CD4-positive, alpha-beta T cell (primary cell): ENCODE measurements around the gene CDHR2. TPM values are rescaled to one million over a fixed set of nuclear protein-coding genes. Genes with fewer than 3 reads are reported as not detected.

Experiments
- ATAC-seq: fragments of 200-7000 bp; cut with Tn5 transposase; one replicate; pipeline ENCODE4 v1.10.0; 2022; ENCODE audit warnings: mild to moderate bottlenecking; ENCODE audit not compliant: poor library complexity
- CTCF ChIA-PET: fragments of 350-600 bp; sonication (Branson Sonifier 250); formaldehyde crosslinking; loops from one replicate; lab custom pipeline; 2021; ENCODE audit warnings: antibody characterized with exemption, inconsistent platforms; lab: Charles Lee
- POLR2A ChIA-PET: fragments of 350-600 bp; sonication (Branson Sonifier 250); formaldehyde crosslinking; loops from one replicate; lab custom pipeline; 2021; ENCODE audit warnings: antibody characterized with exemption, inconsistent platforms; lab: Charles Lee
- DNase-seq, 14 experiments: peaks; one replicate each; pipeline ENCODE4 v3.0.0-alpha.2; 2013 to 2020; ENCODE audit warnings: mixed read lengths in 2 of 14
- H3K27ac ChIP-seq, 2 donors: one replicate each; pipeline versions ENCODE4 v1.5.1 to v1.7.0; 2013; ENCODE audit warnings: low read length in 2 of 2, low read depth in 1 of 2, mild to moderate bottlenecking in 1 of 2
- H3K27me3 ChIP-seq, 2 experiments: 1 replicate in 1 of 2; 2 replicates in 1 of 2; pipeline versions ENCODE4 v1.6.1 to v1.7.0; 2013; ENCODE audit warnings: low read length in 2 of 2, control low read depth in 1 of 2, mild to moderate bottlenecking in 1 of 2, moderate library complexity in 1 of 2; ENCODE audit not compliant: insufficient read depth in 2 of 2, control insufficient read depth in 1 of 2
- H3K36me3 ChIP-seq: one replicate; pipeline ENCODE4 v1.6.1; 2013; ENCODE audit warnings: low read length, control low read depth; ENCODE audit not compliant: insufficient read depth
- H3K4me1 ChIP-seq: one replicate; pipeline ENCODE4 v1.6.1; 2013; ENCODE audit warnings: low read length, control low read depth; ENCODE audit not compliant: insufficient read depth
- H3K4me3 ChIP-seq: one replicate; pipeline ENCODE4 v1.5.1; 2013; ENCODE audit warnings: mild to moderate bottlenecking, low read length, moderate library complexity
- H3K9me3 ChIP-seq, 2 experiments: 1 replicate in 1 of 2; 2 replicates in 1 of 2; pipeline versions ENCODE4 v1.6.1 to v1.7.0; 2013; ENCODE audit warnings: low read length in 2 of 2, mild to moderate bottlenecking in 2 of 2, control low read depth in 1 of 2, moderate library complexity in 1 of 2; ENCODE audit not compliant: control insufficient read depth in 1 of 2, insufficient read depth in 1 of 2
- H3K27ac Mint-ChIP-seq: one replicate; pipeline ENCODE4 v1.8.0; 2020; ENCODE audit warnings: mixed read lengths
- H3K27me3 Mint-ChIP-seq: one replicate; pipeline ENCODE4 v1.8.0; 2021; ENCODE audit warnings: mixed read lengths
- H3K36me3 Mint-ChIP-seq: one replicate; pipeline ENCODE4 v1.8.0; 2021; ENCODE audit warnings: low read depth, mixed read lengths
- H3K4me1 Mint-ChIP-seq: one replicate; pipeline ENCODE4 v1.8.0; 2021; ENCODE audit warnings: low read depth, mixed read lengths
- H3K4me3 Mint-ChIP-seq: one replicate; pipeline ENCODE4 v1.8.0; 2020; ENCODE audit warnings: mild to moderate bottlenecking, mixed read lengths
- H3K9me3 Mint-ChIP-seq: one replicate; pipeline ENCODE4 v1.8.0; 2020; ENCODE audit warnings: mixed read lengths
- intact Hi-C, 2 experiments: fragments of 100-400 bp; cut with DNase I in 1 of 2; cut with micrococcal nuclease in 1 of 2; formaldehyde crosslinking; loops; one replicate each; pipeline versions ENCODE4 v1.15.1 to v1.9.0; 2023 to 2025; cut with DNase I, micrococcal nuclease
- total RNA-seq, 174 experiments: library from RNA in 2 of 174; stranded (reverse) in 2 of 174; gene quantifications; one replicate each; pipeline ENCODE4 v1.2.3 and lab custom pipeline; 2021 to 2026
- TF ChIP-seq, protein P1 (sequence below): fragments of 200-600 bp; IDR thresholded peaks from one replicate; pipeline ENCODE4 v1.8.0; 2022; ENCODE audit warnings: antibody characterized with exemption, mild to moderate bottlenecking

Gene CDHR2
- total RNA-seq, 2 experiments from 2014 or later: 1.6 to 2.0 TPM

DNA sequence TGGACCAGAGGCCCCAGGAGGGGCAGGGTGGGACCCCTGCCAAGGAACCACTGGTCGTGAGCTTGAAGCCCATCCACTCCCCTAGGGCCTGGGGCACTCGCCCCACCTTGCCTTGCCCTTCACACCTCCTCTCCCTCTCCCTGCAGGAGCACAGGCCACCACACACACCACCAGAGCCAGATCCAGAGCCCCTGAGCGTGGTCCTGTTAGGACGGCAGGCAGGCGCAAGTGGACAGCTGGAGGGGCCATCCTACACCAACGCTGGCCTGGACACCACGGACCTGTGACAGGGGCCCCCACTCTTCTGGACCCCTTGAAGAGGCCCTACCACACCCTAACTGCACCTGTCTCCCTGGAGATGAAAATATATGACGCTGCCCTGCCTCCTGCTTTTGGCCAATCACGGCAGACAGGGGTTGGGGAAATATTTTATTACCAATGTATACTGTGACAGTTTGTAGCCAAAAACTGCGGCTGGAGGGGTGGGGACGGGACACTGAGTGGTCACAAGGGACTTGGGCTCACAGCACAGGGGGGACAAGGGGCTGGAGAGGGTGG is 46.3 kb downstream of the CDHR2 start:
- TF ChIP-seq, protein P1, sequence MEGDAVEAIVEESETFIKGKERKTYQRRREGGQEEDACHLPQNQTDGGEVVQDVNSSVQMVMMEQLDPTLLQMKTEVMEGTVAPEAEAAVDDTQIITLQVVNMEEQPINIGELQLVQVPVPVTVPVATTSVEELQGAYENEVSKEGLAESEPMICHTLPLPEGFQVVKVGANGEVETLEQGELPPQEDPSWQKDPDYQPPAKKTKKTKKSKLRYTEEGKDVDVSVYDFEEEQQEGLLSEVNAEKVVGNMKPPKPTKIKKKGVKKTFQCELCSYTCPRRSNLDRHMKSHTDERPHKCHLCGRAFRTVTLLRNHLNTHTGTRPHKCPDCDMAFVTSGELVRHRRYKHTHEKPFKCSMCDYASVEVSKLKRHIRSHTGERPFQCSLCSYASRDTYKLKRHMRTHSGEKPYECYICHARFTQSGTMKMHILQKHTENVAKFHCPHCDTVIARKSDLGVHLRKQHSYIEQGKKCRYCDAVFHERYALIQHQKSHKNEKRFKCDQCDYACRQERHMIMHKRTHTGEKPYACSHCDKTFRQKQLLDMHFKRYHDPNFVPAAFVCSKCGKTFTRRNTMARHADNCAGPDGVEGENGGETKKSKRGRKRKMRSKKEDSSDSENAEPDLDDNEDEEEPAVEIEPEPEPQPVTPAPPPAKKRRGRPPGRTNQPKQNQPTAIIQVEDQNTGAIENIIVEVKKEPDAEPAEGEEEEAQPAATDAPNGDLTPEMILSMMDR: no peak
- Mint-ChIP-seq H3K4me3 (peak overlapping the region; percentile 82), H3K27ac (no peak overlapping the region), H3K9me3 (no peaks in the 10 kb centered on the region), H3K4me1 (peaks cover 8% of the 10 kb centered on the region), H3K36me3 (no peaks in the 10 kb centered on the region), H3K27me3 (no peaks in the 10 kb centered on the region)
- H3K36me3 ChIP-seq: no peaks in the 10 kb centered on the region
- DNase-seq (no peak), ATAC-seq (no peak)
- POLR2A ChIA-PET: no interaction called here
- intact Hi-C loops: loop anchor here in 1 of 2 experiments (5.0 kb wide), 1 partner anchor 863 kb away; no protein-coding TSS in a partner anchor
- H3K27me3 ChIP-seq: no peaks in the 10 kb centered on the region
- no peak overlapping the region for H3K4me3 ChIP-seq
- CTCF ChIA-PET: interaction anchor here (2.2 kb wide), 1 partner anchor 179 kb away, joined by 11 read pairs; the partner anchor contains the start of gene CLTB
- H3K27ac ChIP-seq: no peak overlapping the region
- H3K4me1 ChIP-seq: peaks cover 12% of the 10 kb centered on the region
- H3K9me3 ChIP-seq: peaks cover 0 to 4% of the 10 kb centered on the region in 2 experiments

DNA sequence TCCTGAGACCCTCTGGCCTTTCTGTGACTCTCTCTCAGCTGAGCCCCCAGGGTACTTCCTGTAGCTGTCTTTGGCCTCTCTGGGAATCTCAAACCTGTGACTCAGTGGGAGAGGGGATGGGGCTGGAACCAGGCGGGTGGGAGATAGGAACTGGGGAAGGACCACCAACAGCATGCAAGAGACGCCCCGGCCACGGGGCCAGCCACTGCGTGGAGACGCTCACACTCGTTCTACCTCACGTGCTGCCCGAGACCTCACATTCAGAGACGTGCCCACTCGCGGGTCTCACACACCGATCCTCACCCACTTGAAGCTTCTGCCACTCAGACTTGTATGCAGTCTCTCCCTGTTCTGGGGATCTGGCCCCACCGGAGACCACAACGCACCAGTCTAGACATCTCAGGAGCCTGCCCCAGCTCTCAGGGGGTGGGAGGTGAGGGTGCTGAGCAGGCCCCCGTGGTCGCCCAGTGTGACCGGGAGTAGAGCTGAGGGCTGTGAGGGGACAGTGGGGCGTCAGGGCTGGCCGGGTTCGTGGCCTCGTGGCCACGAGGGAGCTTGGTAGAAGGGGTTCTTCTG is 47.0 kb downstream of the CDHR2 start:
- Histone ChIP-seq H3K4me1 (peaks cover 12% of the 10 kb centered on the region), H3K36me3 (no peaks in the 10 kb centered on the region), H3K4me3 (peak overlapping the region; percentile 33), H3K27ac (no peak overlapping the region), H3K27me3 (no peaks in the 10 kb centered on the region), H3K9me3 (peaks cover 0 to 4% of the 10 kb centered on the region in 2 experiments)
- POLR2A ChIA-PET: interaction anchor here (1.0 to 1.4 kb wide), 3 partner anchors 51 to 148 kb away, joined by 3 to 6 read pairs (median 6); partner anchors contain the start of genes FAF2, RNF44 and TSPAN17
- CTCF ChIA-PET: interaction anchor here (0.9 to 2.2 kb wide), 8 partner anchors 10 to 179 kb away, joined by 3 to 11 read pairs (median 4); partner anchors contain the start of gene CLTB
- intact Hi-C loops: loop anchor here in 1 of 2 experiments (1.0 to 5.0 kb wide), 2 partner anchors 180 to 864 kb away; partner anchors contain the start of gene CLTB
- Mint-ChIP-seq H3K4me3 (peak overlapping the region; percentile 82), H3K4me1 (peaks cover 8% of the 10 kb centered on the region), H3K27ac (no peak overlapping the region), H3K36me3 (no peaks in the 10 kb centered on the region), H3K27me3 (no peaks in the 10 kb centered on the region), H3K9me3 (no peaks in the 10 kb centered on the region)
- ATAC-seq (no peak), DNase-seq (no peak)
- TF ChIP-seq, protein P1: no peak

DNA sequence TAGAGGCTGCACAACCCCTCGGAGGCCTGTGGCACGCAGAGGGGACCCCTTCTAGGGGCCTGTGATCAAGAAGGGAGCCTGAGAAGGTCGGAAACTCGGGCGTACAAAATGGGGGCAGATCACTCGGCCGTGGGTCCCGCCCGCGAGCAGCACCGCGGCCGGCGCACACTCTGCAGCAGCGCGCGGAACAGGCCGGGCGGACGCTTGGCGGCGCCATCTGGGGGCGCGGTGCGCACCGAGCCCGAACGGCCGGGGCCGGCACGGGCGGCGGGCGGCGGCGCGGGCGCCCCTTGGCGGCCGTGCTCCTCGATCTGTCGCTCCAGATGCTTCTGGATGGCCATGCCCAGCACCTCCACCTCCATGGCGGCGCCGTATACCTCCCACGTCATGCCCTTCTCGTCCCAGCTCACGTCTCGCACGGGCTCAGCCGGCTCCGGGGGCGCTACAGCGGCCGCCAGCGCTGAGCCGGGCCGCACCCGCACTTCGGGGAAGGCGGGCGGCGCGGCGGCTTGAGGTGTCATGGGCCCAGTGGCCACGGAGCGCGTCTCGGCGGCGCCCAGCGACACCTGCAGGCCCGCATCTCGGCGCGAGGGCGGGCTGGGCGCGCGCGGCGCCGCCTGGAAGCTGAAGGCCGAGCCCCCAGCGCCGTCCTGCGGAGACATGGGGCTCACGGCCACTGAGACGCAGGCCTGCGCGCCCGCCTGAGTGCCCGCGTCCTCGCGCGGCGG is 47.7 kb downstream of the CDHR2 start:
- Histone ChIP-seq H3K27ac (no peak overlapping the region), H3K4me1 (peaks cover 12% of the 10 kb centered on the region), H3K4me3 (peak overlapping the region; percentile 33), H3K27me3 (no peaks in the 10 kb centered on the region), H3K36me3 (no peaks in the 10 kb centered on the region), H3K9me3 (peaks cover 0 to 4% of the 10 kb centered on the region in 2 experiments)
- TF ChIP-seq, protein P1: peak; percentile 11
- intact Hi-C loops: loop anchor here (1.0 to 5.0 kb wide), 2 partner anchors 181 to 865 kb away; partner anchors contain the start of gene CLTB (in 2 of the 2)
- CTCF ChIA-PET: interaction anchor here (0.7 to 2.2 kb wide), 17 partner anchors 9 to 237 kb away, joined by 3 to 11 read pairs (median 3); partner anchors contain the start of genes CLTB and RNF44
- no peaks in the 10 kb centered on the region for H3K27me3 Mint-ChIP-seq
- DNase-seq (peak; percentile 51 to 89 (median 67)), ATAC-seq (peak; percentile 84)
- H3K4me3 Mint-ChIP-seq: peak overlapping the region; percentile 82
- H3K36me3 Mint-ChIP-seq: no peaks in the 10 kb centered on the region
- no peak overlapping the region for H3K27ac Mint-ChIP-seq
- POLR2A ChIA-PET: interaction anchor here (0.7 to 1.4 kb wide), 4 partner anchors 50 to 149 kb away, joined by 3 to 6 read pairs (median 4); partner anchors contain the start of genes FAF2, RNF44 and TSPAN17
- peaks cover 8% of the 10 kb centered on the region for H3K4me1 Mint-ChIP-seq
- no peaks in the 10 kb centered on the region for H3K9me3 Mint-ChIP-seq
